ENCODE data around the gene GALT.
"Not testable (repeated sequence)": the region's sequence is repeated elsewhere in the genome, so short reads cannot be mapped to it uniquely, and the experiment has no call there.

The GALT gene

GRCh38 chr9:34635556-34635955 is 10.9 kb upstream of the GALT start:
- Histone ChIP-seq H3K27me3 (replicated peaks; ENCODE audit: control insufficient read depth, insufficient read depth, low read length) (no peaks in the 10 kb centered on the region), H3K4me3 (replicated peaks; ENCODE audit: low read depth, low read length) (no peak overlapping the region), H3K36me3 (ENCODE audit: control insufficient read depth, insufficient read depth, low read length) (no peaks in the 10 kb centered on the region; the same call in 1 of the 2 replicates)
- TF ChIP-seq CTCF (IDR thresholded peaks at IDR 0.05; ENCODE audit: insufficient read depth, low read length, poor library complexity, severe bottlenecking), result no peak
- no peak for DNase-seq (ENCODE audit: extremely low read depth, insufficient read length)

- Histone ChIP-seq H3K36me3 (ENCODE audit: control insufficient read depth, insufficient read depth, low read length) (no peaks in the 10 kb centered on the region; the same call in 1 of the 2 replicates), H3K4me3 (replicated peaks; ENCODE audit: low read depth, low read length) (peak overlapping the region; percentile 68), H3K27me3 (replicated peaks; ENCODE audit: control insufficient read depth, insufficient read depth, low read length) (no peaks in the 10 kb centered on the region)
- no peak for DNase-seq (ENCODE audit: extremely low read depth, insufficient read length)
- TF ChIP-seq CTCF (IDR thresholded peaks at IDR 0.05; ENCODE audit: insufficient read depth, low read length, poor library complexity, severe bottlenecking), result no peak
Measured at GRCh38 chr9:34636791-34637355, 9.6 kb upstream of the GALT start.

- peak; percentile 96 for DNase-seq (ENCODE audit: extremely low read depth, insufficient read length)
- H3K4me3 ChIP-seq (replicated peaks; ENCODE audit: low read depth, low read length), result peak within 1 kb of the TSS; percentile 68
- TF ChIP-seq CTCF (IDR thresholded peaks at IDR 0.05; ENCODE audit: insufficient read depth, low read length, poor library complexity, severe bottlenecking), result no peak
- no peaks in the 10 kb centered on the region; the same call in 1 of the 2 replicates for H3K36me3 ChIP-seq (ENCODE audit: control insufficient read depth, insufficient read depth, low read length)
- no peaks in the 10 kb centered on the region for H3K27me3 ChIP-seq (replicated peaks; ENCODE audit: control insufficient read depth, insufficient read depth, low read length)
Measured at GRCh38 chr9:34637356-34638137, 8.9 kb upstream of the GALT start, which contains the start of gene SIGMAR1. SIGMAR1 (minus strand) TSS chr9:34637787; CDS start chr9:34637697, 90 bp downstream.

- DNase-seq (ENCODE audit: extremely low read depth, insufficient read length), result no peak
- H3K27me3 ChIP-seq (replicated peaks; ENCODE audit: control insufficient read depth, insufficient read depth, low read length), result no peaks in the 10 kb centered on the region
- H3K4me3 ChIP-seq (replicated peaks; ENCODE audit: low read depth, low read length), result peak overlapping the region; percentile 68
- H3K36me3 ChIP-seq (ENCODE audit: control insufficient read depth, insufficient read depth, low read length), result no peaks in the 10 kb centered on the region; the same call in 1 of the 2 replicates
- TF ChIP-seq CTCF (IDR thresholded peaks at IDR 0.05; ENCODE audit: insufficient read depth, low read length, poor library complexity, severe bottlenecking), result no peak
Measured at GRCh38 chr9:34638138-34638445, 8.4 kb upstream of the GALT start.

GRCh38 chr9:34639322-34639721 is 7.2 kb upstream of the GALT start:
- DNase-seq (ENCODE audit: extremely low read depth, insufficient read length); H3K4me3 ChIP-seq (replicated peaks; ENCODE audit: low read depth, low read length); H3K27me3 ChIP-seq (replicated peaks; ENCODE audit: control insufficient read depth, insufficient read depth, low read length); H3K36me3 ChIP-seq (ENCODE audit: control insufficient read depth, insufficient read depth, low read length): not testable (repeated sequence)

GRCh38 chr9:34642679-34643078 is 3.8 kb upstream of the GALT start:
- Histone ChIP-seq H3K27me3 (replicated peaks; ENCODE audit: control insufficient read depth, insufficient read depth, low read length) (no peaks in the 10 kb centered on the region), H3K36me3 (ENCODE audit: control insufficient read depth, insufficient read depth, low read length) (no peaks in the 10 kb centered on the region), H3K4me3 (replicated peaks; ENCODE audit: low read depth, low read length) (no peak overlapping the region)
- DNase-seq (ENCODE audit: extremely low read depth, insufficient read length), result no peak
- no peak for TF ChIP-seq CTCF (IDR thresholded peaks at IDR 0.05; ENCODE audit: insufficient read depth, low read length, poor library complexity, severe bottlenecking)
